Myocyte (in vitro differentiated cells): ENCODE results near the gene WAC. TPM values are rescaled to one million over a fixed set of nuclear protein-coding genes. Genes with fewer than 3 reads are reported as not detected.

Experiments used
- DNase-seq: peaks from one replicate; pipeline ENCODE4 v3.0.0-alpha.2; 2012; ENCODE audit warnings: low read depth
- total RNA-seq: library from RNA; depleted of rRNA; stranded (reverse); fragments of >200 nt; gene quantifications from 2 replicates; pipeline ENCODE4 v1.2.3, GENCODE V29; 2014

The WAC gene
- total RNA-seq, 1 donor from 2014 or later: 84.1 TPM

GRCh38 chr10:28523725-28524252, 9.1 kb upstream of the WAC start:
- no peak for DNase-seq

GRCh38 chr10:28530751-28531150, 2.2 kb upstream of the WAC start:
- DNase-seq: no peak

DNA sequence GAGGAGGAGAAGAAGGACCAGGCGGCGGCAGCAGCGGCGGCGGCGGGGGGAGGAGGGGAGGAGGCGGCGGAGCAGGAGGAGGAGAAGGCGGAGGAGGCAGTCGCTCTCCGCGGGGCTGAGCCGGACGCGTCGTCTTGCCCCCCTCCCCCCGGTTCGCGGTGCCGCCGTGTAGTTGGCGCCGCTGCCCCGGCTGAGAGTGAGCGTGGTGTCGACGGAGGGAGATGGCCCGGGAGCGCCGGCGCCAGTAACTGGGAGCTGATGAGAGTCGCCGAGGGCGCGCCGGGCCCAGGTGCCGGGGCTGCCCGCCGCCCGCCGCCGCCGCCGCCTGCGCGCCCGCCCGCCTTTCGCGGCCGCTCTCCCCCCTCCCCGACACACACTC, 257 bp downstream of the WAC start:
- no peak for DNase-seq

DNA sequence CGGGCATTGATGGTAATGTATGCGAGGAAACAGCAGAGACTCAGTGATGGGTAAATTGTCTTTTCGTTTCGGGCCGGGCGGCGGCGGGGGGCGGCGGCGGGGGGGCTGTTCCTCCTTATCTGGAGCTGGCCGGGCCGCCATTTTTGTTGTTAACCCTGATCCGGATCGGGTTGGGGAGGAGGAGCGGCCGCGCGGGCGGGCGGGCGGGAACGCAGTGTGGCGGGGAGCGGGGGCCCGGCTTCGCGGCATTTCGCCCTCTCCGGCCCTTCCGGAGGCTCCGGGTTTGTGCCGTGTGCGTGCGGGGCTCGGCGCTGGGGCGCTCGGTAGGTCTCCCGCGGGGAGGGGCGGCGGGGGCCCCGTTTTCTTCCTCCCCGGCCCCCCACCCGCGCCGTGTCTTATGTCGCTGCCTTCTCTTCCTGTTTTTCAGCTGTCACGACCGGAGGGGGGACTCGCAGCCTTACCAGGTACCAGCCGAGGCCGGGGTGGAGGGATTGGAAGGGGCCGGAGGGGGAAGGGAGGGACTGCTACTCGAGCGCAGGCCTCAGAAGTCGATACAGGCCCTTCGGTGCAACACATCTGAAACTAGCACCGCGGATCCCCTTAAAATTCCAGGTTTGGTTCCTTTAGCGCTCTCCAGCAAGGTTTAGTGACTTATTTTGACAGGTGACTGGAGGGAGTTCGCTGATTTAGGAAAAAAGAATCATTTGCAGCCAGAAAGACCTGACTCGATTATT, 820 bp downstream of the WAC start:
- DNase-seq: peak; percentile 55

DNA sequence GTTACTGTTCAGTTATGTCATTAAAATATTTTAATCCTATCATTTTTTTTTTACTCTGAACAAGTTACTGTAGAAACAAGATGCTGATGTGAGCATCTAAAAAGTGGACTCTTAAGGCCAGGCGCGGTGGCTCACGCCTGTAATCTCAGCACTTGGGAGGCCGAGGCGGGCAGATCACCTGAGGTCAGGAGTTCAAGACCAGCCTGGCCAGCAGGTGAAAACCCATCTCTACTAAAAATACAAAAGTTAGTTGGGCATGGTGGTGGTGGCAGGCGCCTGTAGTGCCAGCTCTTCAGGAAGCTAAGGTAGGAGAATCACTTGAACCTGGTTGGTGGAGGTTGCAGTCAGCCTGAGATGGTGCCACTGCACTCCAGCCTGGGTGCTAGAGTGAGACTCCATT, 2.9 kb downstream of the WAC start:
- no peak for DNase-seq

DNA sequence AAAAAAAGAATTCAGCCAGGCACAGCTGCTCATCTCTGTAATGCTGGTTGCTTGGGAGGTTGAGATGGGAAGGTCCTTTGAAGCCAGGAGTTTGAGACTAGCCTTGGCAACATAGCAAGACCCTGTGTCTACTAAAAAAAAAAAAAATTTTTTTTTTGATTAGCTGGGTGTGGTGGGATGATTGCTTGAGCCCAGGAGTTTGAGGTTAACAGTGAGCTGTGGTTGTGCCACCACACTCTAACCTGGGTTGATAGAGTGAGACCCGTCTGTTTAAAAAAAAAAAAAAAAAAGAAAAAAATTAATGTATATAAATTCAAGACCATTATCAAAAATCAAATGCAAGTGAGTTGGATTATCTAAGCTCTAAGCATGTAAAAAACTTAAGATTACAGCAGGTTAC, 5.7 kb downstream of the WAC start:
- no peak for DNase-seq

GRCh38 chr10:28540145-28540544, 7.2 kb downstream of the WAC start:
- no peak for DNase-seq

GRCh38 chr10:28541717-28542365, 8.9 kb downstream of the WAC start:
- no peak for DNase-seq

DNA sequence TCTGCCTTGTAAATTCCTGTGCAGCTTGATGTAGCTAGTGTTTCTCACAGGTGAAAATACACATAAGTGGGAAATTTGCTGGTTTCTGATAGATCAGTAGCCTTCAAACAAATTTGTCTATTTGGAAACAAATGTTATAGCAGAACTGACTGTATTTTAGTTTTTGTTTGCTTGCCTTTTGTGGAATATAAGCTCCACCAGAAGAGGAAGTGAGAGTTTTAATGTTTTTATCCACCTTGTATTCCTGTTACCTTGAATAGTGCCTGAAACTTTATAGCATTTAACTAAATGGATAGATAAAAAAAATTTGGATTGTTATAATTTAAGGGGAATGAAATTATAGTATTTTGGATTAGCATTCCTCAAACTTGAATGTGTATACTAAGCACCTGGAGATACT, 9.8 kb downstream of the WAC start:
- no peak for DNase-seq

- no peak for DNase-seq
Observed at GRCh38 chr10:28544058-28544457, 11.1 kb downstream of the WAC start.

DNA sequence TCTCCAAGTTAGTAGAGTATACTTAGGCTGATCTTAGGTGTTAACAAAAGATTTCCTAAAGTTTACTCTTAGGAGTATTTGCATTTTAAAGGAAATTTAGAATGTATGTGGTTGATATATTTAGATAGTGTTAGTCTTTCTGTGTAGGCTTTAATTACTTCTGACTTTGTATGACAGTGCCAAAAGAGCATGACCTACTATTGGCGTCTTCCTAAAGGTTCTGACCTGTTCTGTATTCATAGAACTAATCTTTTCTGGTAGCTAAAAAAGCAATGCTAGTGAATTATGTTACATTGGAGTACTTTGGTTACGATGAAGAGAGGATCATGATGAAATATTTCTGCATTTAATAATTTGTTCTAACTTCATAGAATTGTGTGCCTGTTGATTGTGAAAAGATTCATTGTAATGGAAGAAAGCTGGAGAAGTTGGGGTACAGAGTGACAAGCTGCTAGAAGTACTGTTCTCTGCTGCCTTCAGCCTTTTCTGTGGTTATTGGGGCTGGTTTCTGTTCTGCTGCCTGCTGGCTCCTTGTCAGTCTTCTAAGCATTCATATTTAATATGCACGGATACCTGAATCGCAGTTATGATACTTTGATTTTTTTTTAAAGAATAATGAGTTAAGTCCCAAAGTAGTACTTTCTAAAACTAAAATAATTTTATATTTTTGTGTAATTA, 13.2 kb downstream of the WAC start:
- DNase-seq: no peak

GRCh38 chr10:28548781-28549498, 16.0 kb downstream of the WAC start:
- no peak for DNase-seq

DNA sequence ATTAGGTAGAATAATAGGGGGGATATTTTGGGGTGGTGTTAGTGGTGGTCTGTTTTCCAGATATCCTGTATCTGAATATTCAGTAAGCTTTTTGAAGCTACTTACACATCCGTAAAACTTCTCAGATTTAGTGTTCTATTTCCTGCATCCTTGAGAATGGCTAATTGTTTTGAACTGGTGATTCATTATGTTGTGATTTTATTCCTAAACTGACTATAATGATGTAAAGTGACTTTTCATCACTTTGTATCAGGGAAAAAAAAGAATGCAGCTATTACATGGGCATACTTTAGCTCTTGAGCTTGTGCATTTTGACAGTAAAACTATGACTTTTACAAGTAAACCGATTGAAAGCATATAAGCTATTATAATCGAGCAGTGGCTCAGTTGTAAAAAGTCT, 18.2 kb downstream of the WAC start:
- no peak for DNase-seq

- no peak for DNase-seq
Observed at GRCh38 chr10:28552775-28553174, 19.9 kb downstream of the WAC start.

DNA sequence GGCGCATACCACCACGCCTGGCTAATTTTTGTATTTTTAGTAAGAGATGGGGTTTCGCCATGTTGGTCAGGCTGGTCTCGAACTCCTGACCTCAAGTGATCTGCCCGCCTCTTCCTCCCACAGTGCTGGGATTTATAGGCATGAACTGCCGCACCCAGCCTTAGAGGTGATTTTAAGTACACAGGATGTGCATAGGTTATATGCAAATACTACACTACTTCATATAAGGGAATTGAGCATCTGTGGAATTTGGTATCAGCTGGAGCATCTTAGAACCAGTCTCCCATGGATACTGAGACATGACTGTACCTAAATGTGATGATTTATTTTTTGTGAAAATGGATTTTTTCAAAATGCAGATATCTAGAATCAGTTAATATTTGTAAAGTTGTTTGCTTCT, 21.1 kb downstream of the WAC start:
- DNase-seq: no peak

GRCh38 chr10:28554952-28555351, 22.0 kb downstream of the WAC start:
- DNase-seq: no peak

DNA sequence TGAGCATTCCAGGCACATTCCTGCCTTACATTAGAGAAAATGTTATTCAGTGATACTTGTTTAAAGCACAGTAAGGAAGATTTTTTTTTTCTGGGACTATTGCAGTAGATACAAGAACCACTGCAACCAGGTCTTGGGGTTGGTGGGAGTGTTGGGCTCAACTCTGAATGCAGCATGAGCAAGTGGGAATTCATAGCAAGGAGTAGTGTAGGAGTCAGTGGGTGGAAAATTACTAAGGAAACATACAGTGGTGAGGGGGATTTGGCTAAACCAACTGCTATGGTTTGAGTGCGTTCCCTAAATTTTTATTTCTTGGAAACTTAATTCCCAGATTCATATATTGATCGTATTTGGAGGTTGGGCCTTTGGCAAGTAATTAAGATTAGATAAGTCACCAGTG, 22.4 kb downstream of the WAC start:
- no peak for DNase-seq

GRCh38 chr10:28556142-28556541, 23.2 kb downstream of the WAC start:
- DNase-seq: no peak

- no peak for DNase-seq
Observed at GRCh38 chr10:28558186-28558585, 25.3 kb downstream of the WAC start.

DNA sequence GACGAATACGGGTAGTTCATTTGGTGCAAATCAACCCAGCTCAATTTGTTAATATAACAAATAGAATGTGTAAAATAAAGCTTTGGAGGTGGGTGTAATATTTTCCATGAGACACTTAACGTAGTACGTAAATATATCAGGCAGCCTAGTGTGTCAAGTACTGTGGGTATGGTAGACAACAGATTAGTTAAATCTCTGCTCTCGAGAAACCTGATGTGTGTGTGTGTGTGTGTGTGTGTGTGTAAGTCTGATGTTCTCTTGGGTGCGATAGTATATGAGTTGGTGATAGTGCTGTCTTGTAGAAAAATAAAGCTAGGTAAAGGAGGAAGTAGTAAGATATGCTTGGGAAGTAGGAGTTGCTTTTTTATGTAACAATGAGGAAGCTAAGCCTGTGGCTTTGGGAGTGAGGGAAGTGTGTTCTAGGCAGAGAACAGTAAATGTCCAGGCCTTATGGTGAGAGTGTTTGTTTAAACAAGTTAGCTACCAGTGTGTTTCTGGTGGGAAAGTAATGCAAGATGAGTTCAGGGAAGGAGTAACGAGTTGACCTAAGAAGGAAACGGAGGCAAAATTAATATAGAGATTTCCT, 26.1 kb downstream of the WAC start:
- no peak for DNase-seq

GRCh38 chr10:28559618-28560017, 26.7 kb downstream of the WAC start:
- DNase-seq: no peak
